ENCODE measurements around the gene HNF1B. TPM values are rescaled to one million over a fixed set of nuclear protein-coding genes. Genes with fewer than 3 reads are reported as not detected.

The HNF1B gene
- total RNA-seq, result under 1 TPM in 1 of 3 donors, not detected in 2; 0.33 TPM

- Histone ChIP-seq H3K9me3 (no peaks in the 10 kb centered on the region), H3K27me3 (peaks cover 5 to 69% of the 10 kb centered on the region in 2 donors), H3K27ac (no peak within 1 kb of the TSS), H3K4me3 (peak within 1 kb of the TSS in 1 of 3 donors; percentile 61), H3K36me3 (no peaks in the 10 kb centered on the region), H3K4me1 (peaks cover 5 to 16% of the 10 kb centered on the region in 2 donors)
- no peak for DNase-seq (ENCODE audit: low spot score in 2 of 2)
- intact Hi-C loops (cut with DNase I; ENCODE audit: low total_unique reads), result no loop called here
- TF ChIP-seq CTCF (IDR thresholded peaks at IDR 0.05), result no peak
- TF ChIP-seq POLR2A (IDR thresholded peaks at IDR 0.05), result no peak
- no peak for TF ChIP-seq POLR2AphosphoS5 (IDR thresholded peaks at IDR 0.05)
Observed at GRCh38 chr17:37744961-37745800, at the start of gene HNF1B. Gene HNF1B, minus strand, starts transcription at chr17:37745059. Its CDS starts 175 bp downstream, at chr17:37744884.

GRCh38 chr17:37792787-37793186 is 47.9 kb upstream of the HNF1B start:
- no peaks in the 10 kb centered on the region for H3K36me3 ChIP-seq
- TF ChIP-seq CTCF (IDR thresholded peaks at IDR 0.05), result no peak
- TF ChIP-seq POLR2A (IDR thresholded peaks at IDR 0.05), result no peak
- no peak for TF ChIP-seq POLR2AphosphoS5 (IDR thresholded peaks at IDR 0.05)
- DNase-seq (ENCODE audit: low spot score in 2 of 2), result no peak
- H3K27me3 ChIP-seq, result peaks cover 0 to 49% of the 10 kb centered on the region in 2 donors
- H3K4me1 ChIP-seq, result no peaks in the 10 kb centered on the region
- H3K4me3 ChIP-seq, result no peak overlapping the region
- H3K27ac ChIP-seq, result no peak overlapping the region
- H3K9me3 ChIP-seq, result no peaks in the 10 kb centered on the region
- intact Hi-C loops (cut with DNase I; ENCODE audit: low total_unique reads), result no loop called here

GRCh38 chr17:37791447-37792399 is 46.9 kb upstream of the HNF1B start:
- Histone ChIP-seq H3K4me3 (no peak overlapping the region), H3K36me3 (no peaks in the 10 kb centered on the region), H3K4me1 (no peaks in the 10 kb centered on the region), H3K27me3 (peaks cover 0 to 50% of the 10 kb centered on the region in 2 donors), H3K9me3 (no peaks in the 10 kb centered on the region), H3K27ac (no peak overlapping the region)
- no peak for TF ChIP-seq POLR2AphosphoS5 (IDR thresholded peaks at IDR 0.05)
- no peak for TF ChIP-seq CTCF (IDR thresholded peaks at IDR 0.05)
- no peak for TF ChIP-seq POLR2A (IDR thresholded peaks at IDR 0.05)
- no peak for DNase-seq (ENCODE audit: low spot score in 2 of 2)
- intact Hi-C loops (cut with DNase I; ENCODE audit: low total_unique reads), result no loop called here

GRCh38 chr17:37789771-37790541 is 45.1 kb upstream of the HNF1B start:
- TF ChIP-seq CTCF (IDR thresholded peaks at IDR 0.05) (no peak), POLR2A (IDR thresholded peaks at IDR 0.05) (no peak), POLR2AphosphoS5 (IDR thresholded peaks at IDR 0.05) (no peak)
- H3K27ac ChIP-seq, result no peak overlapping the region
- intact Hi-C loops (cut with DNase I; ENCODE audit: low total_unique reads), result no loop called here
- peaks cover 0 to 51% of the 10 kb centered on the region in 2 donors for H3K27me3 ChIP-seq
- H3K4me1 ChIP-seq, result no peaks in the 10 kb centered on the region
- no peak overlapping the region for H3K4me3 ChIP-seq
- no peak for DNase-seq (ENCODE audit: low spot score in 2 of 2)
- H3K9me3 ChIP-seq, result no peaks in the 10 kb centered on the region
- no peaks in the 10 kb centered on the region for H3K36me3 ChIP-seq

Measured in breast epithelium (tissue), 4 donors.